ENCODE measurements around the gene CKB. TPM values are rescaled to one million over a fixed set of nuclear protein-coding genes. Genes with fewer than 3 reads are reported as not detected.
A peak's percentile ranks its signal among the peaks of the same experiment; 100 is the strongest.

The CKB gene
- total and polyA plus RNA-seq, 9 of the 15 experiments (the other 6 are each of a cell fraction or from before 2014, with no cell fraction given): 23.9 to 692 (median 132) TPM

GRCh38 chr14:103520657-103521437 is 1.8 kb downstream of the CKB start (continued):
- TF ChIP-seq GMEB1 (CRISPR knock-in tag; IDR thresholded peaks at IDR 0.05): peak; percentile 69
- no peak for TF ChIP-seq TSC22D4 (tag; IDR thresholded peaks at IDR 0.05)
- TF ChIP-seq ARHGAP35 (IDR thresholded peaks at IDR 0.05; ENCODE audit: partially characterized antibody): no peak
- no peak for TF ChIP-seq ZMIZ1 (IDR thresholded peaks at IDR 0.05; ENCODE audit: low read depth in 2 of 2, low read length in 2 of 2)
- no peak for TF ChIP-seq ZNF324 (CRISPR knock-in tag; IDR thresholded peaks at IDR 0.05)
- TF ChIP-seq PRMT5 (CRISPR knock-in tag; IDR thresholded peaks at IDR 0.05): no peak
- TF ChIP-seq MEIS2 (IDR thresholded peaks at IDR 0.05; ENCODE audit: partially characterized antibody): no peak
- TF ChIP-seq ZSCAN29 (IDR thresholded peaks at IDR 0.05): no peak
- no peak for TF ChIP-seq ZNF274 (IDR thresholded peaks at IDR 0.05; ENCODE audit: borderline replicate concordance, low read depth, low read length)
- peak; percentile 37 for TF ChIP-seq SMAD4 (CRISPR knock-in tag; conservative IDR thresholded peaks at IDR 0.05)
- TF ChIP-seq EGR1 (conservative IDR thresholded peaks at IDR 0.05): peak; percentile 94
- no peak for TF ChIP-seq E2F4 (CRISPR knock-in tag; IDR thresholded peaks at IDR 0.05; ENCODE audit: low read depth)
- no peak for TF ChIP-seq GTF3C2 (IDR thresholded peaks at IDR 0.05; ENCODE audit: borderline replicate concordance, extremely low read depth, insufficient read length)
- TF ChIP-seq PTBP1 (IDR thresholded peaks at IDR 0.05; ENCODE audit: low read depth, low read length): no peak
- TF ChIP-seq PCBP1 (IDR thresholded peaks at IDR 0.05; ENCODE audit: low read depth, low read length, poor library complexity, severe bottlenecking): peak; percentile 16
- no peak for TF ChIP-seq SRF (CRISPR knock-in tag; IDR thresholded peaks at IDR 0.05)
- TF ChIP-seq SP1 (CRISPR knock-in tag; IDR thresholded peaks at IDR 0.05): peak; percentile 77; the same call in 1 of the 2 replicates
- peak; percentile 76 for TF ChIP-seq FIP1L1 (IDR thresholded peaks at IDR 0.05; ENCODE audit: low read depth, low read length, poor library complexity, severe bottlenecking)
